Neuronal stem cell (in vitro differentiated cells): ENCODE measurements around the gene SH3PXD2B.

ENCODE experiments used
- DNase-seq: peaks from one replicate; pipeline ENCODE4 v3.0.0-alpha.2; 2013; ENCODE audit warnings: low spot score
- H2AFZ ChIP-seq: one replicate; pipeline ENCODE4 v1.6.1; 2013; ENCODE audit warnings: mild to moderate bottlenecking, low read length, inconsistent platforms
- H2AK5ac ChIP-seq: 2 replicates; pipeline ENCODE4 v1.6.1; 2013; ENCODE audit warnings: low read depth, mild to moderate bottlenecking, inconsistent platforms, low read length, moderate library complexity, mixed read lengths
- H2BK120ac ChIP-seq: 2 replicates; pipeline ENCODE4 v1.6.1; 2013; ENCODE audit warnings: low read depth, mild to moderate bottlenecking, inconsistent platforms, low read length, moderate library complexity, mixed read lengths
- H2BK12ac ChIP-seq: one replicate; pipeline ENCODE4 v1.6.1; 2013; ENCODE audit warnings: low read length, inconsistent platforms
- H2BK15ac ChIP-seq: 2 replicates; pipeline ENCODE4 v1.6.1; 2013; ENCODE audit warnings: mild to moderate bottlenecking, low read length, inconsistent platforms, mixed read lengths
- H2BK5ac ChIP-seq: one replicate; pipeline ENCODE4 v1.6.1; 2013; ENCODE audit warnings: inconsistent platforms, mild to moderate bottlenecking, low read length, moderate library complexity
- H3K14ac ChIP-seq: one replicate; pipeline ENCODE4 v1.6.1; 2013; ENCODE audit warnings: low read length, inconsistent platforms
- H3K18ac ChIP-seq: 2 replicates; pipeline ENCODE4 v1.6.1; 2013; ENCODE audit warnings: low read length, inconsistent platforms
- H3K23ac ChIP-seq: 2 replicates; pipeline ENCODE4 v1.6.1; 2013; ENCODE audit warnings: low read depth, mild to moderate bottlenecking, mixed read lengths, low read length, inconsistent platforms; ENCODE audit not compliant: poor library complexity
- H3K27ac ChIP-seq: replicated peaks from 3 replicates; pipeline ENCODE4 v1.5.1; 2013; ENCODE audit warnings: low read length, inconsistent platforms
- H3K27me3 ChIP-seq, 3 experiments: 2 replicates each; pipeline ENCODE4 v1.6.1; 2013; ENCODE audit warnings: low read length in 3 of 3, mild to moderate bottlenecking in 2 of 3, inconsistent platforms in 1 of 3, low read depth in 1 of 3, mixed read lengths in 1 of 3, moderate library complexity in 1 of 3; ENCODE audit not compliant: control insufficient read depth in 3 of 3, insufficient read depth in 3 of 3
- H3K36me3 ChIP-seq, 2 donors: replicated peaks in 1 of 2; 2 replicates each; pipeline ENCODE4 v1.6.1; 2013; ENCODE audit warnings: low read length in 2 of 2; ENCODE audit not compliant: control insufficient read depth in 2 of 2, insufficient read depth in 2 of 2
- H3K4ac ChIP-seq: 2 replicates; pipeline ENCODE4 v1.6.1; 2013; ENCODE audit warnings: inconsistent platforms, mild to moderate bottlenecking, low read length, moderate library complexity
- H3K4me1 ChIP-seq, 2 donors: 1 replicate in 1 of 2; 2 replicates in 1 of 2; pipeline ENCODE4 v1.6.1; 2013; ENCODE audit warnings: low read length in 2 of 2, low read depth in 1 of 2; ENCODE audit not compliant: control insufficient read depth in 2 of 2, insufficient read depth in 1 of 2
- H3K4me2 ChIP-seq: one replicate; pipeline ENCODE4 v1.6.1; 2013; ENCODE audit warnings: mild to moderate bottlenecking, low read length, inconsistent platforms; ENCODE audit not compliant: insufficient read depth, poor library complexity, severe bottlenecking
- H3K4me3 ChIP-seq, 2 donors: 2 replicates each; pipeline ENCODE4 v1.5.1; 2013; ENCODE audit warnings: low read length in 2 of 2, mild to moderate bottlenecking in 2 of 2, inconsistent platforms in 1 of 2, moderate library complexity in 1 of 2
- H3K79me1 ChIP-seq: one replicate; pipeline ENCODE4 v1.6.1; 2013; ENCODE audit warnings: low read depth, mild to moderate bottlenecking, inconsistent platforms, low read length, moderate library complexity
- H3K9ac ChIP-seq: one replicate; pipeline ENCODE4 v1.6.1; 2013; ENCODE audit warnings: mild to moderate bottlenecking, low read depth, low read length, inconsistent platforms; ENCODE audit not compliant: poor library complexity
- H3K9me3 ChIP-seq, 2 donors: replicated peaks in 1 of 2; 2 replicates each; pipeline versions ENCODE3 to v1.6.1; 2013; ENCODE audit warnings: low read length in 2 of 2, mild to moderate bottlenecking in 2 of 2, inconsistent platforms in 1 of 2, low read depth in 1 of 2, mixed read lengths in 1 of 2, moderate library complexity in 1 of 2; ENCODE audit not compliant: control insufficient read depth in 2 of 2, insufficient read depth in 1 of 2
- H4K8ac ChIP-seq: one replicate; pipeline ENCODE4 v1.6.1; 2013; ENCODE audit warnings: low read depth, mild to moderate bottlenecking, inconsistent platforms, low read length, moderate library complexity
- H4K91ac ChIP-seq: one replicate; pipeline ENCODE4 v1.6.1; 2013; ENCODE audit warnings: low read length, low read depth, mild to moderate bottlenecking, inconsistent platforms; ENCODE audit not compliant: poor library complexity
- WGBS, 2 donors: extraction: QIAGEN DNeasy Blood & Tissue Kit; methylation state at CpG; one replicate each; pipeline ENCODE4 v1.1.7; 2013; ENCODE audit warnings: missing lambda C conversion rate in 2 of 2, mixed read lengths in 1 of 2; ENCODE audit not compliant: insufficient read length in 2 of 2, insufficient replicate concordance in 1 of 2; ENCODE audit errors: extremely low coverage in 2 of 2; 5-methylcytosine and 5-hydroxymethylcytosine counted together

SH3PXD2B gene

GRCh38 chr5:172448999-172449398, 5.3 kb downstream of the SH3PXD2B start:
- Histone ChIP-seq H4K8ac (no peak overlapping the region), H3K23ac (no peak overlapping the region), H3K4me1 (peaks cover 6 to 14% of the 10 kb centered on the region in 2 donors), H2BK15ac (no peak overlapping the region), H3K4me2 (no peak overlapping the region), H3K9ac (no peak overlapping the region), H3K4me3 (no peak overlapping the region), H2BK12ac (no peak overlapping the region), H3K79me1 (peaks cover 20% of the 10 kb centered on the region), H2AK5ac (no peak overlapping the region), H3K27me3 (no peaks in the 10 kb centered on the region), H3K14ac (no peak overlapping the region), H3K9me3 (no peaks in the 10 kb centered on the region), H3K27ac (no peak overlapping the region), H3K4ac (no peak overlapping the region), H3K36me3 (peaks cover 3 to 48% of the 10 kb centered on the region in 2 donors), H2BK120ac (no peak overlapping the region), H4K91ac (no peak overlapping the region), H2BK5ac (no peak overlapping the region), H2AFZ (no peak overlapping the region), H3K18ac (no peak overlapping the region)
- WGBS, 2 donors = no CpG with 5 or more reads among the region's 5 CpGs
- DNase-seq = no peak

- Histone ChIP-seq H4K91ac (no peak overlapping the region), H3K4me1 (peaks cover 6 to 16% of the 10 kb centered on the region in 2 donors), H3K79me1 (peaks cover 23% of the 10 kb centered on the region), H3K14ac (no peak overlapping the region), H2BK12ac (no peak overlapping the region), H3K27ac (no peak overlapping the region), H3K4me3 (no peak overlapping the region), H3K18ac (no peak overlapping the region), H3K4ac (no peak overlapping the region), H2AK5ac (no peak overlapping the region), H3K23ac (no peak overlapping the region), H3K9ac (no peak overlapping the region), H3K9me3 (no peaks in the 10 kb centered on the region), H4K8ac (no peak overlapping the region), H3K4me2 (no peak overlapping the region), H3K36me3 (peaks cover 3 to 56% of the 10 kb centered on the region in 2 donors), H2BK5ac (no peak overlapping the region), H2BK120ac (no peak overlapping the region), H3K27me3 (no peaks in the 10 kb centered on the region), H2AFZ (no peak overlapping the region), H2BK15ac (no peak overlapping the region)
- DNase-seq = no peak
- WGBS, 2 donors = no CpG with 5 or more reads among the region's 8 CpGs
Observed at GRCh38 chr5:172447646-172448365, 6.5 kb downstream of the SH3PXD2B start.

- Histone ChIP-seq H3K4me1 (peaks cover 3 to 10% of the 10 kb centered on the region in 2 donors), H2BK15ac (no peak overlapping the region), H3K18ac (peak overlapping the region; percentile 49), H4K8ac (peak overlapping the region; percentile 19), H3K9ac (no peak overlapping the region), H3K27ac (no peak overlapping the region), H3K27me3 (no peaks in the 10 kb centered on the region), H3K4me2 (no peak overlapping the region), H3K23ac (no peak overlapping the region), H3K14ac (peak overlapping the region; percentile 2), H3K36me3 (peaks cover 3 to 52% of the 10 kb centered on the region in 2 donors), H3K4me3 (no peak overlapping the region), H2BK120ac (no peak overlapping the region), H3K9me3 (no peaks in the 10 kb centered on the region), H4K91ac (no peak overlapping the region), H2AFZ (no peak overlapping the region), H2BK12ac (no peak overlapping the region), H3K4ac (no peak overlapping the region), H3K79me1 (peaks cover 21% of the 10 kb centered on the region), H2AK5ac (no peak overlapping the region), H2BK5ac (peak overlapping the region; percentile 60)
- no peak for DNase-seq
- WGBS, 2 donors = no CpG with 5 or more reads among the region's 16 CpGs
Observed at GRCh38 chr5:172446336-172447051, 7.8 kb downstream of the SH3PXD2B start.

DNA sequence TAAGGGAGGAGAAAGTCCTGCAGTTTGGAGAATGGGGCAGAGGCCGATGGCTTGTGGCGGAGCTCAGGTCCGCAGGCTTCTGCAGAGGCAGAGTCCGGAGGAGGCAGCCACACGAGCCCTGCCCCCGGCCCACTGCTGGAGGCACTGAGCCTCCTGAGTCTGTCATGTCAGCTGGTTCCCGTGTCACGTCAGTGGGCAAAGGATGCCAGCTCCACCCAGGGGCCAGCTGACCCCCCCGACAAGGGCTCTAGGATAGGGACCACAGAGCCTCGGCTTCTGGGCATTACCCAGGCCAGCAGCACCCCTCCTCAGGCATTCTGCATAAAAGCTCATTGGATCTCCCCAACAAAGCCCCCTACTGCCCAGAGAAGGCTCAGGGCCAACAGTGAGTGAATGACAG, 8.5 kb downstream of the SH3PXD2B start:
- no peak overlapping the region for H2AK5ac ChIP-seq
- no peak overlapping the region for H3K14ac ChIP-seq
- H3K4me3 ChIP-seq = no peak overlapping the region
- no peak overlapping the region for H4K91ac ChIP-seq
- H3K9me3 ChIP-seq = no peaks in the 10 kb centered on the region
- no peaks in the 10 kb centered on the region for H3K27me3 ChIP-seq
- H3K9ac ChIP-seq = peak overlapping the region; percentile 3
- no peak overlapping the region for H3K27ac ChIP-seq
- H3K18ac ChIP-seq = peak overlapping the region; percentile 12
- H3K4ac ChIP-seq = no peak overlapping the region
- peaks cover under 1 to 51% of the 10 kb centered on the region in 2 donors for H3K36me3 ChIP-seq
- no peak overlapping the region for H3K4me2 ChIP-seq
- no peak overlapping the region for H2BK120ac ChIP-seq
- peaks cover 23% of the 10 kb centered on the region for H3K79me1 ChIP-seq
- H2BK15ac ChIP-seq = no peak overlapping the region
- peaks cover 3 to 7% of the 10 kb centered on the region in 2 donors for H3K4me1 ChIP-seq
- DNase-seq = no peak
- peak overlapping the region; percentile 60 for H2BK5ac ChIP-seq
- H2AFZ ChIP-seq = no peak overlapping the region
- H4K8ac ChIP-seq = no peak overlapping the region
- H3K23ac ChIP-seq = no peak overlapping the region
- no CpG with 5 or more reads among the region's 10 CpGs for WGBS, 2 donors
- H2BK12ac ChIP-seq = no peak overlapping the region
